ENCODE measurements around the gene GIMAP4. TPM values are rescaled to one million over a fixed set of nuclear protein-coding genes. Genes with fewer than 3 reads are reported as not detected.
"Not testable (repeated sequence)": the region's sequence is repeated elsewhere in the genome, so short reads cannot be mapped to it uniquely, and the experiment has no call there.

The GIMAP4 gene
- total RNA-seq, 3 donors from 2014 or later (not counting 1 experiment from before 2014, with no cell fraction given), result 105 to 215 (median 124) TPM

- Histone ChIP-seq H3K27ac (ENCODE audit: low read length) (no peak overlapping the region), H3K27me3 (ENCODE audit: control insufficient read depth, insufficient read depth, low read length) (no peaks in the 10 kb centered on the region), H3K4me1 (ENCODE audit: control insufficient read depth, insufficient read depth, low read length) (peaks cover 15% of the 10 kb centered on the region), H3K4me3 (ENCODE audit: low read length) (no peak overlapping the region), H3K36me3 (ENCODE audit: control insufficient read depth, insufficient read depth, low read length) (no peaks in the 10 kb centered on the region), H3K9me3 (ENCODE audit: control insufficient read depth, insufficient read depth, low read length) (peaks cover 5% of the 10 kb centered on the region)
- H3K9me3 Mint-ChIP-seq, result peaks cover 6 to 12% of the 10 kb centered on the region in 2 donors
- TF ChIP-seq CTCF (IDR thresholded peaks at IDR 0.05), result no peak
- DNase-seq (no peak), ATAC-seq (peak in 2 of 3 donors; percentile 42 to 64)
- H3K27ac Mint-ChIP-seq, result peak overlapping the region; percentile 29
- no peaks in the 10 kb centered on the region for H3K27me3 Mint-ChIP-seq (ENCODE audit: low read depth in 2 of 2)
- H3K4me1 Mint-ChIP-seq, result peaks cover 29 to 36% of the 10 kb centered on the region in 2 donors
- peaks cover 28% of the 10 kb centered on the region for H3K36me3 Mint-ChIP-seq
- WGBS (ENCODE audit: insufficient coverage), result 59% methylated on average over 2 of the region's 2 CpGs
- intact Hi-C loops (cut with micrococcal nuclease), result no loop called here
- peak overlapping the region; percentile 49 for H3K4me3 Mint-ChIP-seq
Observed at GRCh38 chr7:150594805-150595204, 27.6 kb downstream of the GIMAP4 start.

GRCh38 chr7:150595361-150595760, 28.2 kb downstream of the GIMAP4 start:
- Histone ChIP-seq H3K27me3 (ENCODE audit: control insufficient read depth, insufficient read depth, low read length) (no peaks in the 10 kb centered on the region), H3K9me3 (ENCODE audit: control insufficient read depth, insufficient read depth, low read length) (peaks cover 5% of the 10 kb centered on the region), H3K36me3 (ENCODE audit: control insufficient read depth, insufficient read depth, low read length) (no peaks in the 10 kb centered on the region), H3K27ac (ENCODE audit: low read length) (no peak overlapping the region), H3K4me3 (ENCODE audit: low read length) (no peak overlapping the region), H3K4me1 (ENCODE audit: control insufficient read depth, insufficient read depth, low read length) (peaks cover 15% of the 10 kb centered on the region)
- no peak for TF ChIP-seq CTCF (IDR thresholded peaks at IDR 0.05)
- no peaks in the 10 kb centered on the region for H3K27me3 Mint-ChIP-seq (ENCODE audit: low read depth in 2 of 2)
- H3K27ac Mint-ChIP-seq, result peak overlapping the region; percentile 29
- 50% methylated on average over 1 of the region's 2 CpGs for WGBS (ENCODE audit: insufficient coverage)
- peaks cover 27% of the 10 kb centered on the region for H3K36me3 Mint-ChIP-seq
- ATAC-seq (no peak), DNase-seq (no peak)
- intact Hi-C loops (cut with micrococcal nuclease), result no loop called here
- H3K9me3 Mint-ChIP-seq, result peaks cover 6 to 12% of the 10 kb centered on the region in 2 donors
- peak overlapping the region; percentile 49 for H3K4me3 Mint-ChIP-seq
- H3K4me1 Mint-ChIP-seq, result peaks cover 34 to 39% of the 10 kb centered on the region in 2 donors

- H3K27me3 ChIP-seq (ENCODE audit: control insufficient read depth, insufficient read depth, low read length); H3K36me3 ChIP-seq (ENCODE audit: control insufficient read depth, insufficient read depth, low read length); H3K27me3 Mint-ChIP-seq (ENCODE audit: low read depth in 2 of 2); ATAC-seq; H3K36me3 Mint-ChIP-seq; H3K9me3 ChIP-seq (ENCODE audit: control insufficient read depth, insufficient read depth, low read length); H3K27ac ChIP-seq (ENCODE audit: low read length); H3K4me1 ChIP-seq (ENCODE audit: control insufficient read depth, insufficient read depth, low read length); H3K9me3 Mint-ChIP-seq; H3K4me3 ChIP-seq (ENCODE audit: low read length); H3K4me3 Mint-ChIP-seq; intact Hi-C loops (cut with micrococcal nuclease); H3K27ac Mint-ChIP-seq: not testable (repeated sequence)
- WGBS (ENCODE audit: insufficient coverage), result 82% methylated on average over 2 of the region's 2 CpGs
- peaks cover 29 to 40% of the 10 kb centered on the region in 2 donors for H3K4me1 Mint-ChIP-seq
- DNase-seq, result peak in 1 of 2 donors; percentile 60
Observed at GRCh38 chr7:150603600-150603999, 36.4 kb downstream of the GIMAP4 start.

- ATAC-seq (no peak), DNase-seq (no peak)
- Mint-ChIP-seq H3K27ac (no peak overlapping the region), H3K4me3 (no peak overlapping the region), H3K27me3 (ENCODE audit: low read depth in 2 of 2) (no peaks in the 10 kb centered on the region), H3K4me1 (peaks cover 23 to 35% of the 10 kb centered on the region in 2 donors), H3K9me3 (no peaks in the 10 kb centered on the region), H3K36me3 (no peaks in the 10 kb centered on the region)
- Histone ChIP-seq H3K36me3 (ENCODE audit: control insufficient read depth, insufficient read depth, low read length) (no peaks in the 10 kb centered on the region), H3K4me1 (ENCODE audit: control insufficient read depth, insufficient read depth, low read length) (no peaks in the 10 kb centered on the region), H3K9me3 (ENCODE audit: control insufficient read depth, insufficient read depth, low read length) (peaks cover 4% of the 10 kb centered on the region), H3K27me3 (ENCODE audit: control insufficient read depth, insufficient read depth, low read length) (no peaks in the 10 kb centered on the region), H3K4me3 (ENCODE audit: low read length) (no peak overlapping the region), H3K27ac (ENCODE audit: low read length) (no peak overlapping the region)
- no peak for TF ChIP-seq CTCF (IDR thresholded peaks at IDR 0.05)
- intact Hi-C loops (cut with micrococcal nuclease), result no loop called here
- WGBS (ENCODE audit: insufficient coverage), result 75% methylated on average over 1 of the region's 1 CpG
Observed at GRCh38 chr7:150610233-150610632, 43.0 kb downstream of the GIMAP4 start.

Data from natural killer cell (primary cell).